Measurements from ENCODE around the gene DDX39A. TPM values are rescaled to one million over a fixed set of nuclear protein-coding genes. Genes with fewer than 3 reads are reported as not detected.

The DDX39A gene
- total and polyA plus RNA-seq, 2 of the 8 experiments (the other 6 are each of a cell fraction or from before 2014, with no cell fraction given) = 139 TPM

- no peak overlapping the region for H3K56ac ChIP-seq (replicated peaks; ENCODE audit: insufficient read length, low read depth, low read length)
- no peak overlapping the region for H2BK12ac ChIP-seq (ENCODE audit: low read depth, low read length)
- FAIRE-seq = no peak
- no peak overlapping the region for H2AFZ ChIP-seq (ENCODE audit: low read length)
- no peak overlapping the region; the same call in 1 of the 2 replicates for H4K8ac ChIP-seq (ENCODE audit: extremely low read depth, insufficient read depth, low read length)
- no peak overlapping the region for H4K5ac ChIP-seq (ENCODE audit: insufficient read length, low read depth, low read length)
- peaks cover 0 to 6% (median 0%) of the 10 kb centered on the region in 4 experiments; a peak in 3 of 7 replicates for H3K4me1 ChIP-seq (replicated peaks in 1 of 4; ENCODE audit: control insufficient read depth in 3 of 4, insufficient read depth in 4 of 4, low read length in 3 of 4)
- H3K18ac ChIP-seq (ENCODE audit: extremely low read depth, low read length) = no peak overlapping the region
- H4K91ac ChIP-seq (replicated peaks; ENCODE audit: insufficient read length, low read length) = no peak overlapping the region
- no peak overlapping the region for H2BK5ac ChIP-seq (ENCODE audit: low read depth, low read length)
- 0 out of 4 replicates have a peak overlapping the region, but pooled peaks of 1 of the 2 experiments have one; percentile 6 for H3K4me2 ChIP-seq (ENCODE audit: insufficient read depth in 1 of 2, low read depth in 2 of 2, low read length in 2 of 2)
- peaks cover 14% of the 10 kb centered on the region for H3K79me1 ChIP-seq (ENCODE audit: low read depth, low read length)
- no peaks in the 10 kb centered on the region for H3K9me3 ChIP-seq (ENCODE audit: insufficient read depth in 2 of 2, low read depth in 1 of 2, low read length in 1 of 2)
- H3K27ac ChIP-seq (ENCODE audit: low read depth, low read length) = no peak overlapping the region
- no peaks in the 10 kb centered on the region for H3K27me3 ChIP-seq (replicated peaks in 1 of 4; ENCODE audit: control insufficient read depth in 3 of 4, extremely low read depth in 1 of 4, insufficient read depth in 3 of 4, low read length in 3 of 4)
- no peak overlapping the region for H3K4me3 ChIP-seq (ENCODE audit: extremely low read depth in 1 of 4, insufficient read depth in 2 of 4, low read depth in 3 of 4, low read length in 4 of 4)
- no peak overlapping the region for H2BK120ac ChIP-seq (replicated peaks; ENCODE audit: low read depth, low read length)
- no peak overlapping the region for H3K9ac ChIP-seq (replicated peaks in 1 of 4; ENCODE audit: extremely low read depth in 1 of 4, low read depth in 3 of 4, low read length in 3 of 4)
- peaks cover 28 to 42% (median 39%) of the 10 kb centered on the region in 4 experiments for H3K36me3 ChIP-seq (ENCODE audit: control insufficient read depth in 2 of 4, insufficient read depth in 4 of 4, low read length in 3 of 4)
- 77% methylated on average over 3 of the region's 3 CpGs; no CpG with 5 or more reads in 1 of the 2 experiments for WGBS, 2 experiments (ENCODE audit: extremely low coverage in 1 of 2, insufficient coverage in 1 of 2, insufficient read length in 1 of 2, insufficient replicate concordance in 2 of 2, low coverage in 1 of 2, low lambda C conversion rate in 2 of 2, missing lambda C conversion rate in 1 of 2)
- H2BK20ac ChIP-seq (ENCODE audit: low read length) = no peak overlapping the region
- H2AK5ac ChIP-seq (ENCODE audit: low read depth, low read length) = no peak overlapping the region
- peaks cover 41 to 72% of the 10 kb centered on the region in 2 experiments for H3K79me2 ChIP-seq (ENCODE audit: control insufficient read depth in 1 of 2, insufficient read depth in 2 of 2, low read length in 2 of 2)
- no peak for DNase-seq (ENCODE audit: low read depth in 1 of 2, low spot score in 2 of 2)
- peaks cover 36 to 38% of the 10 kb centered on the region in 2 experiments for H4K20me1 ChIP-seq (replicated peaks in 1 of 2; ENCODE audit: control insufficient read depth in 1 of 2, insufficient read depth in 2 of 2, low read length in 2 of 2)
- H3K23me2 ChIP-seq (ENCODE audit: low read depth, low read length) = 0 out of 2 replicates have a peak, but pooled peaks cover 2% of the 10 kb centered on the region
- no peak overlapping the region for H3K23ac ChIP-seq (ENCODE audit: insufficient read length)
- no peak overlapping the region for H3K4ac ChIP-seq (replicated peaks; ENCODE audit: insufficient read length, low read depth, low read length)
- POLR2A ChIA-PET (ENCODE audit: partially characterized antibody) = interaction anchor here (0.8 to 2.1 kb wide), 4 partner anchors 10 to 74 kb away, joined by 3 to 8 read pairs (median 6); no protein-coding TSS in a partner anchor
- H3K14ac ChIP-seq (ENCODE audit: insufficient read length) = no peak overlapping the region
- no peak overlapping the region for H2BK15ac ChIP-seq (ENCODE audit: low read length)
- CTCF ChIA-PET (ENCODE audit: partially characterized antibody) = interaction anchor here (0.7 to 4.5 kb wide), 8 partner anchors 8 to 218 kb away, joined by 3 to 22 read pairs (median 3); partner anchors contain the start of gene PKN1
- TF ChIP-seq EP300 (IDR thresholded peaks at IDR 0.05; ENCODE audit: borderline replicate concordance in 1 of 2, low read depth in 2 of 2, low read length in 2 of 2) (no peak), BRCA1 (IDR thresholded peaks at IDR 0.05; ENCODE audit: low read depth, low read length) (no peak), MAFK (IDR thresholded peaks at IDR 0.05; ENCODE audit: low read depth, low read length) (no peak), HDAC2 (IDR thresholded peaks at IDR 0.05; ENCODE audit: borderline replicate concordance in 1 of 2, low read depth in 2 of 2, low read length in 2 of 2) (no peak), EZH2 (IDR thresholded peaks at IDR 0.05; ENCODE audit: low read depth, low read length, severe bottlenecking) (no peak), E2F6 (IDR thresholded peaks at IDR 0.05) (no peak), SAP30 (IDR thresholded peaks at IDR 0.05; ENCODE audit: insufficient read depth, insufficient replicate concordance, low read length) (no peak), RAD21 (IDR thresholded peaks at IDR 0.05 in 1 of 2, conservative IDR thresholded peaks at IDR 0.05 in 1 of 2; ENCODE audit: low read depth in 2 of 2, low read length in 2 of 2) (no peak), KDM5A (IDR thresholded peaks at IDR 0.05; ENCODE audit: low read length) (no peak), TCF12 (IDR thresholded peaks at IDR 0.05; ENCODE audit: low read depth, low read length) (no peak), EGR1 (IDR thresholded peaks at IDR 0.05; ENCODE audit: borderline replicate concordance, low read depth, low read length) (no peak)
These were observed 5.4 kb downstream of the DDX39A start for GRCh38 chr19:14413693-14414181.

All from H1 (cell line).